A375 (cell line): ENCODE measurements around the gene IL17B. TPM values are rescaled to one million over a fixed set of nuclear protein-coding genes. Genes with fewer than 3 reads are reported as not detected.

Experiments
- total RNA-seq: library from RNA; depleted of rRNA; stranded (reverse); fragments of >200 nt; shearing (Covaris generic); gene quantifications from 2 replicates; pipeline ENCODE4 v1.2.3, GENCODE V29; 2014; rRNA removed

Gene IL17B
- not detected in 2 replicates for total RNA-seq

GRCh38 chr5:149379177-149379761, at the start of gene IL17B:
Gene IL17B, minus strand, starts transcription at chr5:149379292. Its CDS starts 67 bp downstream, at chr5:149379225.

GRCh38 chr5:149357370-149358293, 21.5 kb downstream of the IL17B start, which contains the start of gene PCYOX1L:
Gene PCYOX1L, plus strand, starts transcription at chr5:149358046. Its CDS starts 23 bp downstream, at chr5:149358069.

GRCh38 chr5:149345147-149345891, 33.8 kb downstream of the IL17B start, which contains the start of gene GRPEL2:
Gene GRPEL2, plus strand, starts transcription at chr5:149345499. Its CDS starts 41 bp downstream, at chr5:149345540.

Other genes with a start within 250 kb of the IL17B start
- gene ABLIM3, start 237.8 kb downstream of the IL17B start, total RNA-seq: 3.2 and 3.5 TPM in 2 replicates
- 13.8 and 15.0 TPM in 2 replicates for gene AFAP1L1, start 107.4 kb downstream of the IL17B start, total RNA-seq
- 36.2 and 42.0 TPM in 2 replicates for gene GRPEL2, start 33.8 kb downstream of the IL17B start, total RNA-seq
- 8.7 and 10.0 TPM in 2 replicates for gene PCYOX1L, start 21.2 kb downstream of the IL17B start, total RNA-seq
- gene CSNK1A1, start 172.1 kb upstream of the IL17B start, total RNA-seq: 327 and 332 TPM in 2 replicates
- 1.8 and 2.8 TPM in 2 replicates for gene ARHGEF37, start 202.2 kb upstream of the IL17B start, total RNA-seq